Keratinocyte (primary cell): Measurements from ENCODE around the gene SHD.

Source experiments
- EZH2 ChIP-seq: IDR thresholded peaks from one replicate; pipeline ENCODE4 v1.6.1; 2012; ENCODE audit warnings: inconsistent platforms, mild to moderate bottlenecking, low read length, moderate library complexity
- TF ChIP-seq, protein P1 (sequence below), 3 experiments: IDR thresholded peaks in 1 of 3; conservative IDR thresholded peaks in 1 of 3; optimal IDR thresholded peaks in 1 of 3; 2 replicates in 2 of 3; 3 replicates in 1 of 3; pipeline versions ENCODE3 to v1.5.1; 2011; ENCODE audit warnings: low read length in 3 of 3, mild to moderate bottlenecking in 3 of 3, moderate library complexity in 2 of 3, control low read depth in 1 of 3, inconsistent platforms in 1 of 3; ENCODE audit not compliant: insufficient read depth in 2 of 3; ENCODE audit errors: extremely low read depth in 1 of 3

- TF ChIP-seq, protein P1, sequence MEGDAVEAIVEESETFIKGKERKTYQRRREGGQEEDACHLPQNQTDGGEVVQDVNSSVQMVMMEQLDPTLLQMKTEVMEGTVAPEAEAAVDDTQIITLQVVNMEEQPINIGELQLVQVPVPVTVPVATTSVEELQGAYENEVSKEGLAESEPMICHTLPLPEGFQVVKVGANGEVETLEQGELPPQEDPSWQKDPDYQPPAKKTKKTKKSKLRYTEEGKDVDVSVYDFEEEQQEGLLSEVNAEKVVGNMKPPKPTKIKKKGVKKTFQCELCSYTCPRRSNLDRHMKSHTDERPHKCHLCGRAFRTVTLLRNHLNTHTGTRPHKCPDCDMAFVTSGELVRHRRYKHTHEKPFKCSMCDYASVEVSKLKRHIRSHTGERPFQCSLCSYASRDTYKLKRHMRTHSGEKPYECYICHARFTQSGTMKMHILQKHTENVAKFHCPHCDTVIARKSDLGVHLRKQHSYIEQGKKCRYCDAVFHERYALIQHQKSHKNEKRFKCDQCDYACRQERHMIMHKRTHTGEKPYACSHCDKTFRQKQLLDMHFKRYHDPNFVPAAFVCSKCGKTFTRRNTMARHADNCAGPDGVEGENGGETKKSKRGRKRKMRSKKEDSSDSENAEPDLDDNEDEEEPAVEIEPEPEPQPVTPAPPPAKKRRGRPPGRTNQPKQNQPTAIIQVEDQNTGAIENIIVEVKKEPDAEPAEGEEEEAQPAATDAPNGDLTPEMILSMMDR (optimal IDR thresholded peaks at IDR 0.05 in 1 of 3, IDR thresholded peaks at IDR 0.05 in 1 of 3, conservative IDR thresholded peaks at IDR 0.05 in 1 of 3; ENCODE audit: extremely low read depth in 1 of 3, insufficient read depth in 2 of 3, low read length in 3 of 3): no peak
- no peak for TF ChIP-seq EZH2
These were observed 44.8 kb upstream of the SHD start for GRCh38 chr19:4234142-4234861.
